ENCODE data around the gene NAT14.
A peak's percentile ranks its signal among the peaks of the same experiment; 100 is the strongest.

NAT14 gene

DNA sequence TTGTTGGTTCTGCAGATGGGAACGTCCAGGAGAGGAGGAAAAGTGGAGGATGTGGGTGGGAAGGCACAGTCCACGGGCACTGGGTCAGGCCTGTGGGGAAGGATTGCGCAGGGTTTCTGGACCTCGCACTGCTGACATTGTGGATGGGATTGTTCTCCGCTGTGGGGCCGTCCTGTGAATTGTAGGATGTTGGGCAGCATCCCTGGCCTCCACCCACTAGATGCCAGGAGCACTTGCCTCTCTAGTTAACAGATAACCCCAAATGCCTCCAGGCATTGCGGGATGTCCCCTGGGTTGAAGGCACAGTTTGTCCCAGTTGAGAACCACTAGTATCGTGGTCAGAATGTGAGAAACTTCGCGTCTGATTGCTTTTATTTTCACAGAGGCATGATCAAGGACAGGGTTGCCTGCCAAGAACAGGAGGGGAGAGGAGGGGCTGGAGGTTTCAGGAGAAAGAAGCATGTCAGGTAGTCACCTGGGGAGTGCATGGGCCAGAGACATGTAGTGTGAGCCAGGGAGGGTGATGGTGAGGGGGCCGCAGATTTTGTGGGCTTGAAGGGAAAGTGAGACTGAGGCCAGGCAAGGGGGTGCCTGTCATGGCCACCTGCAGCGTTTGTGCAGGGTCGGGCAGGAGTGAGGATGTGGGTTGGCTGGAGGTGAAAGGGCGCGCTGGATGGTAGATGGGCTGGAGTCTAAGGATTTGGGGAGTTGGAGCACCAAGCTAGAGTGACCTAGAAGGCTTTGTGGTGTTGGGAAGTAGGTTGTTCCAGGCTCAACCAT is 5.3 kb upstream of the NAT14 start:
- H3K27ac ChIP-seq (ENCODE audit: low read depth, low read length), result no peak overlapping the region
- peaks cover 11% of the 10 kb centered on the region for H3K4me1 ChIP-seq (ENCODE audit: control insufficient read depth, insufficient read depth, low read length)
- H3K36me3 ChIP-seq (ENCODE audit: control insufficient read depth, insufficient read depth, low read length), result peaks cover 3% of the 10 kb centered on the region
- no peak overlapping the region for H3K9ac ChIP-seq (ENCODE audit: low read length)
- no peaks in the 10 kb centered on the region for H3K27me3 ChIP-seq (ENCODE audit: control insufficient read depth, insufficient read depth, low read length)
- no peak overlapping the region for H3K4me3 ChIP-seq (ENCODE audit: low read length)

- no peak overlapping the region for H3K9ac ChIP-seq (ENCODE audit: low read length)
- H3K4me3 ChIP-seq (ENCODE audit: low read length), result no peak overlapping the region
- peaks cover 18% of the 10 kb centered on the region for H3K4me1 ChIP-seq (ENCODE audit: control insufficient read depth, insufficient read depth, low read length)
- H3K27me3 ChIP-seq (ENCODE audit: control insufficient read depth, insufficient read depth, low read length), result no peaks in the 10 kb centered on the region
- H3K27ac ChIP-seq (ENCODE audit: low read depth, low read length), result no peak overlapping the region
- peaks cover 3% of the 10 kb centered on the region for H3K36me3 ChIP-seq (ENCODE audit: control insufficient read depth, insufficient read depth, low read length)
Observed at GRCh38 chr19:55481148-55481793, 3.7 kb upstream of the NAT14 start.

- H3K27ac ChIP-seq (ENCODE audit: low read depth, low read length), result no peak overlapping the region
- peaks cover 3% of the 10 kb centered on the region for H3K36me3 ChIP-seq (ENCODE audit: control insufficient read depth, insufficient read depth, low read length)
Observed at GRCh38 chr19:55481794-55482155, 3.2 kb upstream of the NAT14 start.

DNA sequence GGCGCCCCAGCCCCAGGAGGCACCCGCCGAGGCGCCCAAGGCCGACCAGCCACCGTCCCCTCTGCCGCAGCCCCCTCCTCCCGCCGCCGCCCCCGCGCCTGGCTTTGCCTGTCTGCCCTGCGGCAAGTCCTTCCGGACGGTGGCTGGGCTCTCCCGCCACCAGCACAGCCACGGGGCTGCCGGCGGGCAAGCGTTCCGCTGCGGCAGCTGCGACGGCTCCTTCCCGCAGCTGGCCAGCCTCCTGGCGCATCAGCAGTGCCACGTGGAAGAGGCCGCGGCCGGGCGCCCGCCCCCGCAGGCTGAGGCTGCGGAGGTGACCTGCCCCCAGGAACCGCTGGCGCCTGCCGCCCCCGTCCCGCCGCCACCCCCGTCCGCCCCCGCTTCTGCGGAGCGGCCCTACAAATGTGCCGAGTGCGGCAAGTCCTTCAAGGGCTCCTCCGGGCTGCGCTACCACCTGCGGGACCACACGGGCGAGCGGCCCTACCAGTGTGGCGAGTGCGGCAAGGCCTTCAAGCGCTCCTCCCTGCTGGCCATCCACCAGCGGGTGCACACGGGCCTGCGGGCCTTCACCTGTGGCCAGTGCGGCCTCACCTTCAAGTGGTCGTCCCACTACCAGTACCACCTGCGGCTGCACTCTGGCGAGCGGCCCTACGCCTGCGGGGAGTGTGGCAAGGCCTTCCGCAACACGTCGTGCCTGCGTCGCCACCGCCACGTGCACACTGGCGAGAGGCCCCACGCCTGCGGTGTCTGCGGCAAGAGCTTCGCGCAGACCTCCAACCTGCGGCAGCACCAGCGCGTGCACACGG is 2.6 kb upstream of the NAT14 start:
- H3K36me3 ChIP-seq (ENCODE audit: control insufficient read depth, insufficient read depth, low read length), result peaks cover 3% of the 10 kb centered on the region
- peaks cover 29% of the 10 kb centered on the region for H3K4me1 ChIP-seq (ENCODE audit: control insufficient read depth, insufficient read depth, low read length)
- no peak overlapping the region for H3K4me3 ChIP-seq (ENCODE audit: low read length)

More at GRCh38 chr19:55481794-55482155, 3.2 kb upstream of the NAT14 start:
- Histone ChIP-seq H3K4me3 (ENCODE audit: low read length) (no peak overlapping the region), H3K9ac (ENCODE audit: low read length) (no peak overlapping the region), H3K4me1 (ENCODE audit: control insufficient read depth, insufficient read depth, low read length) (peaks cover 23% of the 10 kb centered on the region), H3K27me3 (ENCODE audit: control insufficient read depth, insufficient read depth, low read length) (no peaks in the 10 kb centered on the region)

GRCh38 chr19:55482967-55483705 is 1.9 kb upstream of the NAT14 start:
- no peak overlapping the region for H3K4me3 ChIP-seq (ENCODE audit: low read length)
- peaks cover 3% of the 10 kb centered on the region for H3K36me3 ChIP-seq (ENCODE audit: control insufficient read depth, insufficient read depth, low read length)
- no peaks in the 10 kb centered on the region for H3K27me3 ChIP-seq (ENCODE audit: control insufficient read depth, insufficient read depth, low read length)
- no peak overlapping the region for H3K9ac ChIP-seq (ENCODE audit: low read length)
- peaks cover 32% of the 10 kb centered on the region for H3K4me1 ChIP-seq (ENCODE audit: control insufficient read depth, insufficient read depth, low read length)
- no peak overlapping the region for H3K27ac ChIP-seq (ENCODE audit: low read depth, low read length)

More for the DNA sequence above, 2.6 kb upstream of the NAT14 start:
- H3K9ac ChIP-seq (ENCODE audit: low read length), result no peak overlapping the region
- H3K27me3 ChIP-seq (ENCODE audit: control insufficient read depth, insufficient read depth, low read length), result no peaks in the 10 kb centered on the region
- no peak overlapping the region for H3K27ac ChIP-seq (ENCODE audit: low read depth, low read length)

- H3K9ac ChIP-seq (ENCODE audit: low read length), result no peak overlapping the region
Observed at GRCh38 chr19:55483706-55484592, 1.0 kb upstream of the NAT14 start.

GRCh38 chr19:55485439-55486011 is 537 bp downstream of the NAT14 start:
- H3K4me1 ChIP-seq (ENCODE audit: control insufficient read depth, insufficient read depth, low read length), result peaks cover 34% of the 10 kb centered on the region
- H3K9ac ChIP-seq (ENCODE audit: low read length), result no peak overlapping the region
- peak overlapping the region; percentile 70 for H3K4me3 ChIP-seq (ENCODE audit: low read length)
- H3K27ac ChIP-seq (ENCODE audit: low read depth, low read length), result peak overlapping the region; percentile 95
- peaks cover 3% of the 10 kb centered on the region for H3K36me3 ChIP-seq (ENCODE audit: control insufficient read depth, insufficient read depth, low read length)
- H3K27me3 ChIP-seq (ENCODE audit: control insufficient read depth, insufficient read depth, low read length), result no peaks in the 10 kb centered on the region

More at GRCh38 chr19:55483706-55484592, 1.0 kb upstream of the NAT14 start:
- Histone ChIP-seq H3K4me1 (ENCODE audit: control insufficient read depth, insufficient read depth, low read length) (peaks cover 34% of the 10 kb centered on the region), H3K4me3 (ENCODE audit: low read length) (peak overlapping the region; percentile 70), H3K27ac (ENCODE audit: low read depth, low read length) (peak overlapping the region; percentile 95), H3K36me3 (ENCODE audit: control insufficient read depth, insufficient read depth, low read length) (peaks cover 3% of the 10 kb centered on the region), H3K27me3 (ENCODE audit: control insufficient read depth, insufficient read depth, low read length) (no peaks in the 10 kb centered on the region)

GRCh38 chr19:55486043-55486970 is 1.3 kb downstream of the NAT14 start:
- peaks cover 35% of the 10 kb centered on the region for H3K4me1 ChIP-seq (ENCODE audit: control insufficient read depth, insufficient read depth, low read length)
- H3K4me3 ChIP-seq (ENCODE audit: low read length), result peak overlapping the region; percentile 40
- H3K27me3 ChIP-seq (ENCODE audit: control insufficient read depth, insufficient read depth, low read length), result no peaks in the 10 kb centered on the region
- H3K27ac ChIP-seq (ENCODE audit: low read depth, low read length), result peak overlapping the region; percentile 95
- H3K9ac ChIP-seq (ENCODE audit: low read length), result no peak overlapping the region
- H3K36me3 ChIP-seq (ENCODE audit: control insufficient read depth, insufficient read depth, low read length), result peaks cover 3% of the 10 kb centered on the region

- peak overlapping the region; percentile 29 for H3K9ac ChIP-seq (ENCODE audit: low read length)
- peaks cover 3% of the 10 kb centered on the region for H3K36me3 ChIP-seq (ENCODE audit: control insufficient read depth, insufficient read depth, low read length)
- H3K27me3 ChIP-seq (ENCODE audit: control insufficient read depth, insufficient read depth, low read length), result no peaks in the 10 kb centered on the region
- peak overlapping the region; percentile 95 for H3K27ac ChIP-seq (ENCODE audit: low read depth, low read length)
- H3K4me1 ChIP-seq (ENCODE audit: control insufficient read depth, insufficient read depth, low read length), result peaks cover 43% of the 10 kb centered on the region
- peak overlapping the region; percentile 27 for H3K4me3 ChIP-seq (ENCODE audit: low read length)
Observed at GRCh38 chr19:55486971-55487923, 2.3 kb downstream of the NAT14 start.
